ENCODE results near the gene TMEM38B.
"Not testable (repeated sequence)": the region's sequence is repeated elsewhere in the genome, so short reads cannot be mapped to it uniquely, and the experiment has no call there.

The TMEM38B gene

DNA sequence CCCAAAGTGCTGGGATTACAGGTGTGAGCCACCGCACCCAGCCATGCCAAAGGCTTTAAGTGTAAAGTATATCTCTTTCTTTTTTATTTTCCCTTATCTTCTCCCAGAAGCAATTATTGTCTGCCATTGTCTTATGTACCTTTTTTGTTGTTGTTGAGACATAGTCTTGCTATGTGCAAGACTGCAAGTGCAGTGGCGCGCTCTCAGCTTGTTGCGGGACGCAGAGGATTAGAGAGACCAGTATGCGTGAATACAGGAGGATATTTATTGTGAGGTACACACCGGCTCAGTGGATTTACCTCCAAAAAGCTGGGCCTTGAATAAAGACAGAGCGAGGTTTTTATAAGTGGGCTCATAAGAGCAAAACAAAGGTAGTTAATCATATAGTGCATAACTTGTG is 11.8 kb downstream of the TMEM38B start:
- Histone ChIP-seq H3K9ac (ENCODE audit: low read depth, low read length) (no peak overlapping the region), H3K36me3 (ENCODE audit: insufficient read depth, low read depth, low read length) (no peaks in the 10 kb centered on the region), H3K27me3 (ENCODE audit: insufficient read depth, low read length) (no peaks in the 10 kb centered on the region), H3K4me1 (ENCODE audit: insufficient read depth, low read length) (no peaks in the 10 kb centered on the region), H3K27ac (ENCODE audit: low read length) (no peak overlapping the region), H3K4me3 (ENCODE audit: low read length) (no peak overlapping the region), H3K9me3 (ENCODE audit: insufficient read depth, low read depth, low read length) (no peaks in the 10 kb centered on the region)

DNA sequence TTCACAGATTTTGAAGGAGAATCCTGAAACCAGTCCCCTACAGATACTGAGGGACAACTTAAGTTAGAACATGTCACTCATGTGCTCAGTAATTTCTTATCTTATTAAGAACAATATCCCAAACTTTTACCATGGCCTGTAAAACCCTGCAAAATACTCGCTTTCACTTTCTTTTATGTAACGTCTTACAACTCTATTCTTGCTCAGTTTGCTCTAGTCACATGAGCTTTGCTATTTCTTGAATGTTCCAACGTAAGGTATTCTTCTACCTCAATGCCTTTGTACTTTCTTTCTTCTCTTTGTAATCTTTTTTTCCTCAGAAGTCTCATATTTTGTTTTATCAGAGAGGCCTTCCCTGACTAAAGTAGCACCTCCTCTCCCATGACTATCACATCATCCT is 14.1 kb downstream of the TMEM38B start:
- H3K27ac ChIP-seq (ENCODE audit: low read length): no peak overlapping the region
- H3K9ac ChIP-seq (ENCODE audit: low read depth, low read length): no peak overlapping the region
- no peaks in the 10 kb centered on the region for H3K36me3 ChIP-seq (ENCODE audit: insufficient read depth, low read depth, low read length)
- H3K27me3 ChIP-seq (ENCODE audit: insufficient read depth, low read length): no peaks in the 10 kb centered on the region
- no peaks in the 10 kb centered on the region for H3K9me3 ChIP-seq (ENCODE audit: insufficient read depth, low read depth, low read length)
- H3K4me1 ChIP-seq (ENCODE audit: insufficient read depth, low read length): no peaks in the 10 kb centered on the region
- H3K4me3 ChIP-seq (ENCODE audit: low read length): no peak overlapping the region

GRCh38 chr9:105710638-105711037 is 16.3 kb downstream of the TMEM38B start:
- Histone ChIP-seq H3K4me1 (ENCODE audit: insufficient read depth, low read length) (no peaks in the 10 kb centered on the region), H3K27ac (ENCODE audit: low read length) (no peak overlapping the region), H3K27me3 (ENCODE audit: insufficient read depth, low read length) (no peaks in the 10 kb centered on the region), H3K4me3 (ENCODE audit: low read length) (no peak overlapping the region), H3K36me3 (ENCODE audit: insufficient read depth, low read depth, low read length) (no peaks in the 10 kb centered on the region), H3K9ac (ENCODE audit: low read depth, low read length) (no peak overlapping the region), H3K9me3 (ENCODE audit: insufficient read depth, low read depth, low read length) (no peaks in the 10 kb centered on the region)

DNA sequence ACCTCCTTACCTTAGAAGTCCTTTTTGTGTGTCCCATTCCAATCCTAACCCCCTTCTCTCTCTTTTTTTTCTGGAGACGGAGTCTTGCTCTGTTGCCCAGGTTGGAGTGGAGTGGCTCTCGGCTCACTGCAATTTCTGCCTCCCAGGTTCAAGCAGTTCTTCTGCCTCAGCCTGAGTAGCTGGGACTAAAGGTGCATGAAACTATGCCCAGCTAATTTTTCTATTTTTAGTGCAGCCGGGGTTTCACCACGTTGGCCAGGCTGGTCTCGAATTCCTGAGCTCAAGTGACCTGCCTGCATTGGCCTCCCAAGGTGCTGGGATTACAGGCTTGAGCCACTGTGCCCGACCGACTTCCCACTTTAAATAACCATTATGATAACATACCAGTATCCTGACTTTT is 17.5 kb downstream of the TMEM38B start:
- Histone ChIP-seq H3K9ac (ENCODE audit: low read depth, low read length) (no peak overlapping the region), H3K9me3 (ENCODE audit: insufficient read depth, low read depth, low read length) (no peaks in the 10 kb centered on the region), H3K27me3 (ENCODE audit: insufficient read depth, low read length) (no peaks in the 10 kb centered on the region), H3K27ac (ENCODE audit: low read length) (no peak overlapping the region), H3K4me3 (ENCODE audit: low read length) (no peak overlapping the region), H3K36me3 (ENCODE audit: insufficient read depth, low read depth, low read length) (no peaks in the 10 kb centered on the region), H3K4me1 (ENCODE audit: insufficient read depth, low read length) (no peaks in the 10 kb centered on the region)

DNA sequence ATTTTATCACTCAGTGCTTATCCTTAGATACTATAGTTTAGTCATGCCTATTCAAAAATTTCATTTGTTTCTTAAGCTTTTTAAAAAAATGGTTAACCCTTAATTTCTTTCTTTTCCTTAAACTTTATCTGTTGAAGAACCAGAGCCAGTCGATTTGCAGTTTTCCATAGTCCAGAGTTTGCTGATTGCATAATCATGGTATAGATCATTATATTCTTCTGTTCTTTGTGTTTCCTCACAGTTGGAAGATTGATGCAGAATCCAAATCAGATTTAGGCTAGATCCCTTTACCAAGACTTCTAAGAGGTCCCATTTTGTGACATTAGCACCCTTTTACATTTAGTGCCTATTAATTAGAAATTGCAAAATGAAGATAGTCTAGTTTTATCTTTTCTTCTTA is 18.0 kb downstream of the TMEM38B start:
- H3K9ac ChIP-seq (ENCODE audit: low read depth, low read length): no peak overlapping the region

GRCh38 chr9:105712773-105713172 is 18.4 kb downstream of the TMEM38B start:
- Histone ChIP-seq H3K9me3 (ENCODE audit: insufficient read depth, low read depth, low read length) (no peaks in the 10 kb centered on the region), H3K4me3 (ENCODE audit: low read length) (no peak overlapping the region), H3K4me1 (ENCODE audit: insufficient read depth, low read length) (no peaks in the 10 kb centered on the region)

More for the DNA sequence above, 18.0 kb downstream of the TMEM38B start:
- Histone ChIP-seq H3K9me3 (ENCODE audit: insufficient read depth, low read depth, low read length) (no peaks in the 10 kb centered on the region), H3K4me3 (ENCODE audit: low read length) (no peak overlapping the region), H3K4me1 (ENCODE audit: insufficient read depth, low read length) (no peaks in the 10 kb centered on the region), H3K36me3 (ENCODE audit: insufficient read depth, low read depth, low read length) (no peaks in the 10 kb centered on the region), H3K27me3 (ENCODE audit: insufficient read depth, low read length) (no peaks in the 10 kb centered on the region), H3K27ac (ENCODE audit: low read length) (no peak overlapping the region)

GRCh38 chr9:105713260-105714019 is 19.1 kb downstream of the TMEM38B start:
- Histone ChIP-seq H3K9me3 (ENCODE audit: insufficient read depth, low read depth, low read length) (no peaks in the 10 kb centered on the region), H3K27me3 (ENCODE audit: insufficient read depth, low read length) (no peaks in the 10 kb centered on the region), H3K9ac (ENCODE audit: low read depth, low read length) (no peak overlapping the region), H3K4me1 (ENCODE audit: insufficient read depth, low read length) (no peaks in the 10 kb centered on the region), H3K4me3 (ENCODE audit: low read length) (no peak overlapping the region), H3K36me3 (ENCODE audit: insufficient read depth, low read depth, low read length) (no peaks in the 10 kb centered on the region), H3K27ac (ENCODE audit: low read length) (no peak overlapping the region)

More at GRCh38 chr9:105712773-105713172, 18.4 kb downstream of the TMEM38B start:
- Histone ChIP-seq H3K9ac (ENCODE audit: low read depth, low read length) (no peak overlapping the region), H3K36me3 (ENCODE audit: insufficient read depth, low read depth, low read length) (no peaks in the 10 kb centered on the region), H3K27me3 (ENCODE audit: insufficient read depth, low read length) (no peaks in the 10 kb centered on the region), H3K27ac (ENCODE audit: low read length) (no peak overlapping the region)

DNA sequence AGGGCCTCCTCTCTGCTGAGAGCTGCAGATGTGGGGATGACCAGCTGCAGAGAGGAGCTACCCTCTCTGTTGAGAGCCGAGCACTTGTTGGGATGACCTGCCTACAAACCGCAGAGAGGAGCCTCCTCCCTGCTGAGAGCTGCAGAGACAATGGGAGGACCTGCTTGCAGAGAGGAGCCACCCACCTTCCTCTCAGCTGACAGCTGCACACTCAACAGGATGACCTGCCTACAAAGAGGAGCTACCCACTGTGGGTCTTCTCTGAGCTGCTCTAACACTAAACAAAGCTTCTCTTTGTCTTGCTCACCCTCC is 19.6 kb downstream of the TMEM38B start:
- H3K4me3 ChIP-seq (ENCODE audit: low read length): no peak overlapping the region
- H3K27ac ChIP-seq (ENCODE audit: low read length): no peak overlapping the region
- H3K4me1 ChIP-seq (ENCODE audit: insufficient read depth, low read length): no peaks in the 10 kb centered on the region
- H3K9me3 ChIP-seq (ENCODE audit: insufficient read depth, low read depth, low read length): no peaks in the 10 kb centered on the region
- H3K36me3 ChIP-seq (ENCODE audit: insufficient read depth, low read depth, low read length): no peaks in the 10 kb centered on the region
- H3K9ac ChIP-seq (ENCODE audit: low read depth, low read length): no peak overlapping the region
- H3K27me3 ChIP-seq (ENCODE audit: insufficient read depth, low read length): no peaks in the 10 kb centered on the region

GRCh38 chr9:105716146-105716545 is 21.8 kb downstream of the TMEM38B start:
- Histone ChIP-seq H3K27ac (ENCODE audit: low read length) (no peak overlapping the region), H3K36me3 (ENCODE audit: insufficient read depth, low read depth, low read length) (no peaks in the 10 kb centered on the region), H3K9me3 (ENCODE audit: insufficient read depth, low read depth, low read length) (no peaks in the 10 kb centered on the region), H3K27me3 (ENCODE audit: insufficient read depth, low read length) (no peaks in the 10 kb centered on the region), H3K9ac (ENCODE audit: low read depth, low read length) (no peak overlapping the region), H3K4me1 (ENCODE audit: insufficient read depth, low read length) (no peaks in the 10 kb centered on the region), H3K4me3 (ENCODE audit: low read length) (no peak overlapping the region)

DNA sequence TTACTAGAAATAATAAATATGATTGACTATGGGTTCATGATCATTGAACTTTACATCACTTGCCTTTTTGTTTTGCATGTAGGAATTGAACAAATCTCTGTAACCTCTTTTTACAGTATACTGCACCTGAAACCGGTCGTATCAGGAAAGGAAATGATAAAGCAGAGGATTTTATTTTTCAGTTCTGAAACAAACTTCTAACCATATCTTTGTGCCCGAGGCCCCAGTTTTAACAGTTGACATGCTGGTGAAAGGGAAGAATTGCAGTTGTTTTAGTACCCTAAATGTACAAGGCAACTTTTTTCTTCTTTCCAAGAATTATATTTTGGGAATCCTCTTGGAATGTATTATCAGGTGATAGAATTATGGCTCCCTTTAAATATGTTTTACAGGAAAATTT is 27.8 kb downstream of the TMEM38B start:
- Histone ChIP-seq H3K4me3 (ENCODE audit: low read length) (no peak overlapping the region), H3K27me3 (ENCODE audit: insufficient read depth, low read length) (no peaks in the 10 kb centered on the region), H3K36me3 (ENCODE audit: insufficient read depth, low read depth, low read length) (no peaks in the 10 kb centered on the region), H3K9me3 (ENCODE audit: insufficient read depth, low read depth, low read length) (no peaks in the 10 kb centered on the region), H3K4me1 (ENCODE audit: insufficient read depth, low read length) (no peaks in the 10 kb centered on the region), H3K27ac (ENCODE audit: low read length) (no peak overlapping the region), H3K9ac (ENCODE audit: low read depth, low read length) (no peak overlapping the region)

DNA sequence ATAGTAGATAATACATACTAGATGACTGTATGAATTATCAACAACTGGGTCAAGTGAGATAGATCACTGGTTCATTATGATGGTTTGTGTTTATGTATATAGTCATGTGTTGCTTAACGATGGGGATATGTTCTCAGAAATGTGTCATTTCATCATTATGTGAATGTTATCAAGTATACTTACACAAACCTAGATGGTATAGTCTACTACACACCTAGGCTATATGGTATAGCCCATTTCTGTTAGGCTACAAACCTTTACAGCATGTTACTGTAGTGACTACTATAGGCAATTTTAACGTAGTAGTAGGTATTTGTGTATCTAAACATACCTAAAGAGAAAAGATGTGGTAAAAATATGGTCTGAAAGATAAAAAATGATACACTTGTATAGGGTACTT is 31.0 kb downstream of the TMEM38B start:
- H3K27me3 ChIP-seq (ENCODE audit: insufficient read depth, low read length): no peaks in the 10 kb centered on the region
- H3K27ac ChIP-seq (ENCODE audit: low read length): no peak overlapping the region
- H3K36me3 ChIP-seq (ENCODE audit: insufficient read depth, low read depth, low read length): no peaks in the 10 kb centered on the region
- no peaks in the 10 kb centered on the region for H3K4me1 ChIP-seq (ENCODE audit: insufficient read depth, low read length)
- no peak overlapping the region for H3K9ac ChIP-seq (ENCODE audit: low read depth, low read length)
- H3K9me3 ChIP-seq (ENCODE audit: insufficient read depth, low read depth, low read length): no peaks in the 10 kb centered on the region
- H3K4me3 ChIP-seq (ENCODE audit: low read length): no peak overlapping the region

GRCh38 chr9:105728230-105728629 is 33.9 kb downstream of the TMEM38B start:
- not testable (repeated sequence) for H3K36me3 ChIP-seq (ENCODE audit: insufficient read depth, low read depth, low read length); H3K9ac ChIP-seq (ENCODE audit: low read depth, low read length); H3K4me3 ChIP-seq (ENCODE audit: low read length); H3K27ac ChIP-seq (ENCODE audit: low read length); H3K4me1 ChIP-seq (ENCODE audit: insufficient read depth, low read length); H3K27me3 ChIP-seq (ENCODE audit: insufficient read depth, low read length); H3K9me3 ChIP-seq (ENCODE audit: insufficient read depth, low read depth, low read length)
